GM18526 (cell line): ENCODE measurements around the gene ZNF385D.

Experiments used
- POLR2A ChIP-seq: IDR thresholded peaks from 3 replicates; pipeline ENCODE4 v1.6.1; 2011; ENCODE audit not compliant: insufficient read length; ENCODE audit errors: extremely low read depth

Gene ZNF385D

GRCh38 chr3:21417991-21418390 is 333.0 kb downstream of the ZNF385D start:
- TF ChIP-seq POLR2A: no peak

- no peak for TF ChIP-seq POLR2A
Observed at GRCh38 chr3:21414506-21414905, 336.5 kb downstream of the ZNF385D start.

- no peak for TF ChIP-seq POLR2A
Observed at GRCh38 chr3:21411058-21411457, 340.0 kb downstream of the ZNF385D start.

- TF ChIP-seq POLR2A: no peak
Observed at GRCh38 chr3:21409401-21409800, 341.6 kb downstream of the ZNF385D start.

GRCh38 chr3:21407743-21408142 is 343.3 kb downstream of the ZNF385D start:
- TF ChIP-seq POLR2A: no peak

GRCh38 chr3:21405671-21406667 is 345.0 kb downstream of the ZNF385D start:
- TF ChIP-seq POLR2A: no peak

GRCh38 chr3:21398461-21398860 is 352.5 kb downstream of the ZNF385D start:
- no peak for TF ChIP-seq POLR2A

- no peak for TF ChIP-seq POLR2A
Observed at GRCh38 chr3:21393683-21394311, 357.2 kb downstream of the ZNF385D start.

- no peak for TF ChIP-seq POLR2A
Observed at GRCh38 chr3:21392526-21392925, 358.5 kb downstream of the ZNF385D start.

GRCh38 chr3:21390856-21391255 is 360.2 kb downstream of the ZNF385D start:
- TF ChIP-seq POLR2A: no peak

GRCh38 chr3:21390136-21390535 is 360.9 kb downstream of the ZNF385D start:
- TF ChIP-seq POLR2A: no peak

GRCh38 chr3:21377071-21377769 is 373.8 kb downstream of the ZNF385D start:
- TF ChIP-seq POLR2A: no peak

- no peak for TF ChIP-seq POLR2A
Observed at GRCh38 chr3:21372316-21372715, 378.7 kb downstream of the ZNF385D start.
